Measurements from ENCODE around the gene LPCAT1.
A peak's percentile ranks its signal among the peaks of the same experiment; 100 is the strongest.

LPCAT1 gene

DNA sequence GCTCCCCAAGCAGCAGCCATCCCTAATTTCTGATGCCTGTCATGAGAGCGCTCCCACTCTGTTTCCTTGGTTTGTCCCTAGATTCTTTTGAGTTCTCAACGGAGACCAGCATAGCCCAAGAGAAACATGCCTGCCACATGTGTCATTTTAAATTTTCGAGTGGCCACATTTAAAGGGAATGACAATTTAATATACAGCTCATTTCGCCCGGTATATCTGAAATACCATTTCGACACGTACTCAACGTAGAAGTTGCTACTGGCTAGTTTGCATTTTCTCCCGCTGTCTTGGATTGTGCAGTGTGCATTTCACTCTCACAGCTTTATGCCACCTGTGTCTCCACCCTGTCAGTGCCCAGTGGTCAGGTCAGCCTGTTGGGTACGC lies 21.0 kb downstream of the LPCAT1 start:
- no peak overlapping the region for H3K4me3 ChIP-seq (replicated peaks in 1 of 2; ENCODE audit: low read depth in 2 of 2, low read length in 2 of 2)
- no peak for DNase-seq (ENCODE audit: low read depth in 2 of 2)
- TF ChIP-seq CTCF (IDR thresholded peaks at IDR 0.05; ENCODE audit: low read depth, low read length) = no peak

GRCh38 chr5:1502046-1502736 lies 21.6 kb downstream of the LPCAT1 start:
- TF ChIP-seq CTCF (IDR thresholded peaks at IDR 0.05; ENCODE audit: low read depth, low read length) = no peak
- H3K4me3 ChIP-seq (replicated peaks in 1 of 2; ENCODE audit: low read depth in 2 of 2, low read length in 2 of 2) = no peak overlapping the region
- DNase-seq (ENCODE audit: low read depth in 2 of 2) = no peak

DNA sequence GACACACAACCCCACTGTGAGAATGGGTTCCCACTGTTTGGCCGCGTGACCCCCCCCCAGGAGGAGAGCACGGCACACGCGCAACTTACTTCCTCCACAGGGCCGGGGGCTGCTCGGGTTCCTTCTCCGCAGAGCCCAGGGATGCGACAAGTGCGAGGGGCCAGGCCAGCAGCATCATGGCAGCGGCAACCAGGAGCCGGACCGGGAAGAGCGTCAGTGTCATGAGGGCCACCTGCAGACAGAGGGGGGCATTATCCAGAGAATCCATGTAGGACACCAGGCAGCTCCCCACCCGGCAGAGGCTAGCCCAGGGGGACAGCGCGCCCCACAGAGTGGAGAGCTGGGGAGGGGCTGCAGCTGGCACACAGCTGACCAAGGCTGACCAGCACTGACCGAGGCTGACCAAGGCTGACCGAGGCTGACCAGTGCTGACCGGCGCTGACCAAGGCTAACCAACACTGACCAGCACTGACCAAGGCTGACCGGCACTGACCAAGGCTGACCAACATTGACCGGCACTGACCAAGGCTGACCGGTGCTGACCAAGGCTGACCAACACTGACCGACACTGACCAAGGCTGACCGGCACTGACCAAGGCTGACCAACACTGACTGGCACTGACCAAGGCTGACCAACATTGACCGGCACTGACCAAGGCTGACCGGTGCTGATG lies 22.3 kb downstream of the LPCAT1 start:
- DNase-seq (ENCODE audit: low read depth in 2 of 2) = no peak
- no peak for TF ChIP-seq CTCF (IDR thresholded peaks at IDR 0.05; ENCODE audit: low read depth, low read length)
- no peak overlapping the region for H3K4me3 ChIP-seq (replicated peaks in 1 of 2; ENCODE audit: low read depth in 2 of 2, low read length in 2 of 2)

GRCh38 chr5:1500411-1501091 lies 23.2 kb downstream of the LPCAT1 start:
- DNase-seq (ENCODE audit: low read depth in 2 of 2) = peak in 1 of 2 donors; percentile 82
- no peak overlapping the region for H3K4me3 ChIP-seq (replicated peaks in 1 of 2; ENCODE audit: low read depth in 2 of 2, low read length in 2 of 2)
- no peak for TF ChIP-seq CTCF (IDR thresholded peaks at IDR 0.05; ENCODE audit: low read depth, low read length)

- no peak for DNase-seq (ENCODE audit: low read depth in 2 of 2)
- no peak overlapping the region for H3K4me3 ChIP-seq (replicated peaks in 1 of 2; ENCODE audit: low read depth in 2 of 2, low read length in 2 of 2)
- TF ChIP-seq CTCF (IDR thresholded peaks at IDR 0.05; ENCODE audit: low read depth, low read length) = no peak
These were observed 23.9 kb downstream of the LPCAT1 start for GRCh38 chr5:1499851-1500250.

- DNase-seq (ENCODE audit: low read depth in 2 of 2) = no peak
These were observed 24.9 kb downstream of the LPCAT1 start for GRCh38 chr5:1498623-1499416.

More at GRCh38 chr5:1498623-1499416, 24.9 kb downstream of the LPCAT1 start:
- no peak for TF ChIP-seq CTCF (IDR thresholded peaks at IDR 0.05; ENCODE audit: low read depth, low read length)
- H3K4me3 ChIP-seq (replicated peaks in 1 of 2; ENCODE audit: low read depth in 2 of 2, low read length in 2 of 2) = no peak overlapping the region
